LoVo (cell line): Measurements from ENCODE around the gene GP9.

ENCODE experiments used
- DNase-seq: peaks from one replicate; pipeline ENCODE4 v3.0.0-alpha.2; 2016; ENCODE audit warnings: low spot score

Gene GP9

DNA sequence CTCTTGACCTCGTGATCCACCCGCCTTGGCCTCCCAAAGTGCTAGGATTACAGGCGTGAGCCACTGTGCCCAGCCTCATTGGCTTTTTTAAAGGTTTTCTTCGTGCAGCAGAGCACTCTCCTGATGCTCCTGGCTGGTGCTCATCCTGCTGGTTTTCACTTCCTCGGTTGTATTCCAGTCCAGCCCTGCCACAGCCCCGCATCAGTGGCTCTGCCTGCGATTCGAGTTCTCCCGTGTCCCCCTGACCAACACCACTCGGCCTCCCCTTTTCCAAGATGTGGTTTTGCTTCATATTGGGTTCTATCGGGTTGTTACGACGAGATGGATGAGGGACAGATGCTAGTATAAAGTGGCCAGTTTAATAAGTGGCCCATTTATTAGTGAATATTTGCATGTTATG lies 31.7 kb upstream of the GP9 start:
- no peak for DNase-seq

DNA sequence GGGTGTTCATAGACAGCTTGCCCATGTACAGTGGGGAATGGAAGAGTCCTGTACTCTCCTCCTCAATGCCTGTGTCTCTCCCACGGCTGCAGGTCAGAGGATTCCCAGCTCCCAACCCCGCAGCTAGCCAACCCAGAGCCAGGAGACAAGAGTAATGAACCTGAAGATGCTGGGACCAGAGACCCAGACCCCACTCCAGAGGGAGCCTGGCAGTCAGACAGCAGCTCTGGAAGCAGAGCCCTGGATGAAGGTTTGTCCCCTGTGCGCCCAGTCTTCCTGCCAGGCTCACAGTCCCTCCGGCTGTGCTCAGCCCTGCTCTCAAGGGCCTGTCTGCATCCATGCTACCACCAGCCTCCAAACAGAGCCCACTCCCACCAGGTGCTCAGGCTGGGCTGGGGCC lies 30.0 kb upstream of the GP9 start:
- no peak for DNase-seq

DNA sequence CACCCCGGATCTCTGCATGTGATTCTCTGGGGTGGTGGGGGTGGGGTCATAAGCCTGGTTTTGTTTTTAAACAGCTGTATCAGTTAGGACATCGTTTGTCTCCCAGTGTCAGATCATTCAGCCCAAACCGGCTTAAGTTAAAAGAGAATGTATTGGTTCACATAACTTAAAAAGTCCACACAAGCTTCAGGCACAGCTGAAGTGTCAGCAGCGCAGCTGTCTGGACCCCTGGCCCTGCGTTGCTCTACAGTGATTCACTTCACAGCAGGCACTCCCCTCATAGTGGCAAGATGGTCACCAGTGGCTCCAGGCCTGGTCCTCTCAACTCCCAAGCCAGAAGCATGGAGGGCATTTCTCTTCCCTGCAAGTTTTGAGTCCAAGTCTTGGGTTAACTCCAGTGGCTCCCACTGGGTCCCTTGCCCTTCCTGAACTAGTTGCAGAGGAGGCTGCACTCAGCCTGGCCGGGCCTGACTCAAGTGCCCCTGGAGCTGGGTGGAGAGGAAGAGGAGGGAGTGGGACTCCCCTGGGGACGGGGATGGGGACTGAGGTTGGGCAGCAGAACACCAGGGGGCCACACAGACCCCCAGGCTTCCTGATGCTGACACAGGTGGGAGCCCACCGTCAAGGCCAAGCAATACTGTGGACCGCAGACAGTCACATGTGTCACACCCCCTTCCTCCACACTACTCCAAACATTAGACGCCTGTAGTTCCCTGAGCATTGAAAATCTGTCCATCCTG lies 28.9 kb upstream of the GP9 start:
- no peak for DNase-seq

- no peak for DNase-seq
Observed at GRCh38 chr3:129032716-129033115, 27.9 kb upstream of the GP9 start.

- DNase-seq: no peak
Observed at GRCh38 chr3:129033151-129033550, 27.4 kb upstream of the GP9 start.

- no peak for DNase-seq
Observed at GRCh38 chr3:129033633-129034321, 26.8 kb upstream of the GP9 start.

- no peak for DNase-seq
Observed at GRCh38 chr3:129034642-129035041, 25.9 kb upstream of the GP9 start.

GRCh38 chr3:129035360-129036221 lies 25.0 kb upstream of the GP9 start:
- DNase-seq: no peak

DNA sequence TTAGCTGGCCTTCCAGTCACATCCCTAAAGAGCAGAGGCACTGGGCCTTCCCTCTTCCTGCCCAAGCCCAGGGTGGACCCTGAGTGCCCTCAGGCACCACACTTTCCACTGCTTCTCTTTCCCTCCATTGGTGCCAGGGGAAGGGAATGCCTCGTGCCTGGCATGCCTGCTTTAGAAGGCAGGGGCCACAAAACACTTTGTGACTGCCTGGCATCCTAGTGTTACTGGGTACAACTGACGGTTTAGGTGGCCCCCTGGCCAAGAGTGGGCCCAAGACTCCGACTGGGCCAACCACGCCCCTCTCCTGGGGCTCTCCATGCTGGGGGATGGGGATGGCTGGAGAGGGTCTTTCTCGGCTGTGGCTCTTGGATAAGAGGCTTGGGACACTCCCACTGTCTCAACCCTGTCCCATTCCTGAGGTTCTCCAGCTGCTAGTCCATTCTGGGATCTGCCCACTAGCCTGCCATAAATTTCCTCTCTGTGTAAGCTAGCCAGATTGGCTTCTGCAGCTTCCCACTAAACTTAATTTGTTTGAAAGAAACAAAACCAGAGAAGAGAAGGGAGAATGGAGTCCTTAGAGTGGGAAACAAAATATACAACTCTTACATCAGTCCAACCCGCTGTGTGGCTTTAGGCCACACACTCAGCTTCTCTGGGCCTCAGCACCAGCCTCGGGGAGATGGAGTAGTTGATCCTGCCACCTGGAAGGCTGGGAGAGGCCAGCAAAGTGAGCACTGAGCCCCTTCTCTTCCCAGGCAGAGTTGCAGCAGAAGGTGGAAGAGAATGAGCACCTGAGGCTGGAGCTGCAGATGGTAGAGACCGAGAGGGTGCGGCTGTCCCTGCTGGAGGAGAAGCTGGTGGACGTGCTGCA lies 24.1 kb upstream of the GP9 start:
- DNase-seq: no peak

- no peak for DNase-seq
Observed at GRCh38 chr3:129037093-129037419, 23.5 kb upstream of the GP9 start.

DNA sequence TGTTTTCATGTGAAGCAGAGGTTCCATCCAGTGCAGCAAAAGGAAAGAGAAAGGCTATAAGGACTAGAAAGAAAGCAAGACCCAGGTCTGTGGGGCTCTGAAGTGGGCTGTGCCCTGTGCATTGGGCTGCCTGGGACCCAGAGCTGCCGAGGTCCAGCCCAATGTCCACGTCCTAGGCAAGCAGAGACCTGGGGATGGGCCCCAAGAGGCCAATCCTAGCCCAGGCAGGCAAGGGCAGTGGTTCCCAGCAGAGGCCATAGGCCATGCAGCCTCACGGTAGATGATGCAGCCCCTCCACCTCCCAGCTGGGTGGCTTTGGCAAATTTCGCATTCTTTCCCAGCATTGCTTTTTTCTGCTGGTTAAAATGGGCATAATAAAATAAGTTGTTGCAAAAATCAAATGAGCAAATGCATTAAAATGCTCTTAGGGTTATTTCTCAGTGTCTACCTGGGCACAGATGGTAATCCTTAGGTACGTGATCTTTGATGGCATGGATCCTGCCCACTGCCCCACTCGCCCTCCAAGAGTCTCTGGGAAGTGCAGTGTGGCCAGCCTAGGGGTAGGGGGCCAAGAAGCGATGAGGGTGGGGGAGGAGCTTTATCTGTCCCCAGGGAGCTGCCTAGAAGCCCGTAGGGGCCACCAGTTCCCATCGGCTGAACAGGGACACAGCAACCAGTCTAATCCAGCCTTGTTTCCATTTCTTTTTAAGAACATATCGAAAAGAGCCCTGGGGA lies 22.3 kb upstream of the GP9 start:
- DNase-seq: no peak

GRCh38 chr3:129039271-129040038 lies 21.1 kb upstream of the GP9 start:
- DNase-seq: no peak

- DNase-seq: no peak
Observed at GRCh38 chr3:129040039-129040336, 20.6 kb upstream of the GP9 start.

DNA sequence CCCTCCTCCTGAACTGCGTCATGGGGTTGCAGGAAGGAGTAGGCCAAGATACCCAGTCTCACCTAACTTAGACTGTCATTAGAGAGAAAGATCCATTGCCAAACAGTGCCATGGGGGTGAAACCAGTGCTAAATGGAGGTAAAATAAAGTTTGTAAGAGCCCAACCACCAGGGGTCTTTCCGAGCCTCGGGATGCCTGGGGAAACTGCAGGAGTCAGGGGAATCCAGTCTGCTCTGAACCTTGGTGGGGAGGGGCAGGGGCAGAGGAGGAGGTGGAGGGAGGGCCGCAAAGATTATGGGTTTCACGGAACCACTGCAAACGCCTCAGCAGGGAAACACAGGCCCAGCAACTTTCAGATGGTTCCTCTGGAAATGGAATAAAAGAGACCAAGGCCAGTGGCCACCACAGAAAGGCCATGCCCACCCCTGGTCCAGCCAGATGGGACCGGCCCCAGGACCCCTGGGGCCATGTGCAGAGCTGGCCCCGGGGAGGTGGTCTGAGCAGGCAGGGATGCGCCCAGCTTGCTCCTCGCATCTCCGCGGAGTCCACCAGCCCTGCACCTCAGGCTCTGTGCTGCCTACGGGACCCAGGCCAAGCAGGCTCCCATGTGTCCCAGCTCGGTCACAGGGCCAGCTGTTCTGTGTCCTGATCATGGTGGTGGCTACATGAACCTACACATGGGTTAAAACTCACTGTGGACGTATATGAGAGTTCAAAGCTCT lies 19.8 kb upstream of the GP9 start:
- DNase-seq: no peak

DNA sequence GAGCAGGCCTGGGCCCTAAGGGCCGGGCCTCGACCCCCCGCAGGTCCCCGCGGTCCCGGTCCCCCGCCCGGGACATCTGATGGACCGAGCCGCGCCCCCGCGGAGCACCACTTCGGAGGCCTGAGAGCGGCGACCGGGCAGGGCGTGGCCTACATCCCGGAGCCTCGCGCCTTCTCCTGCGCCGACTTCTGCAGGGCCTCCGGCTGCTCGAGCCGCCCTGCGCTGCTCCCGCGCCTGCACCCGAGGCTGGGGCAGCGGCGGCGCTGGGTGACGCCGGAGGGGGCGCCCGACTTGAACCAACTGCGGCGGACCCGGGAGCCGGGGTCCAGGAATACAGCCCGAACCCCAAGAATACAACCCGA lies 14.9 kb upstream of the GP9 start:
- DNase-seq: no peak

DNA sequence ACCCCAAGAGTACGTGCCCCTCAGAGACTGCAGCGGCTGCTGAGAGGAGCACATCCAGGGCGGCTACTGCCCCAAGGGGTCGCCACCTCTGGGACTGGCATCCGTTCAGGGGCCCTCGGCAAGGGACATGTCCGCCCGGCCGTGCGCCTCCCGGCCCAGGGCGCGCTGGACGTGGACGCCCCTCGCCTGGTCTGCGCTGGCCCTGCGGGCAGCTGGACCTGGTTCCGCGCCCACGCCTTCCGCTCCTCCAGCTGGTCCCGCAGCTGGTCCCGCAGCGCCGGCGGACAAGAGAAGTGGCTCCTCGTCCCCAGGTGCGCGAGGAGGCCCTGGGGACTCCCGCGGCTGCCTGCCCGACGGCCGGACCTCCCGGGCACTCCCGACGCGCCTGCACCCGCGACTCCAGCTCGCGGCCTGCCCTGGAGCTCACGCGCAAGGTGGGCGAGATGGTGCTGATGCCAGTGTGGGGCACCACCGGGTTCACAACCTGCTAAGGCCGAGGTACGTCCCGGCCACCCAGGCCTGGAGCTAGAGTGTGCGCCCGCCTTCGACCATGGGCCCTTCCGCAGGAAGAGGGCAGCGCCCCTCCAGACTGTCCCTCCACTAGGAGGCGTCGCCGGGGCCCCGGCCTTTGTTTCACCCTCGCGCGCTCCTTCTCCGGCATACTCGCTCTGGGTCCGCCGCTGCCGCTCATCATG lies 14.4 kb upstream of the GP9 start:
- DNase-seq: no peak

- DNase-seq: no peak
Observed at GRCh38 chr3:129046732-129047552, 13.6 kb upstream of the GP9 start.

DNA sequence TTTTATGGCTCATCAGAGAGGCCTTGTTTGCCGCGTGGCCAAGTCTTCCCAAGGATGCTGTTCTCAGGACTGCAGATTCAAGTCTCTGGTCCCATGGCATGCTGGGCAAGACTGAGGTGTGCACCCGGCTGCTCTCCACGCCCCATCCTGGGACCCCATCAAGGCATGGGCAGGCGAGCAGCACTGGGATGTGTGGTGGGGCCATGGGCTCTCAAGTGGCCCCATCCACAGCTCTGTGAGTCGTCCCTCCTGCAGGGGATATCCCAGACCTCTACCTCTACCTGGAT lies 13.1 kb upstream of the GP9 start:
- no peak for DNase-seq
